ENCODE measurements around the gene USP21. TPM values are rescaled to one million over a fixed set of nuclear protein-coding genes. Genes with fewer than 3 reads are reported as not detected.

Gene USP21
- total and polyA plus RNA-seq, 2 of the 8 experiments (the other 6 are each of a cell fraction or from before 2014, with no cell fraction given): 23.9 to 36.3 TPM

GRCh38 chr1:161111527-161111926 lies 47.8 kb upstream of the USP21 start:
- H2BK12ac ChIP-seq (ENCODE audit: low read depth, low read length): no peak overlapping the region
- no peak for DNase-seq (ENCODE audit: low read depth in 1 of 2, low spot score in 2 of 2)
- H4K91ac ChIP-seq (replicated peaks; ENCODE audit: insufficient read length, low read length): no peak overlapping the region
- no peaks in the 10 kb centered on the region for H3K9me3 ChIP-seq (ENCODE audit: insufficient read depth in 2 of 2, low read depth in 1 of 2, low read length in 1 of 2)
- FAIRE-seq: no peak
- no peak overlapping the region for H3K9ac ChIP-seq (replicated peaks in 1 of 4; ENCODE audit: extremely low read depth in 1 of 4, low read depth in 3 of 4, low read length in 3 of 4)
- H3K18ac ChIP-seq (ENCODE audit: extremely low read depth, low read length): no peak overlapping the region
- H3K27ac ChIP-seq (ENCODE audit: low read depth, low read length): no peak overlapping the region
- H2BK20ac ChIP-seq (ENCODE audit: low read length): no peak overlapping the region
- TF ChIP-seq KDM4A (IDR thresholded peaks at IDR 0.05; ENCODE audit: low read depth, low read length, severe bottlenecking): no peak
- H3K4me3 ChIP-seq (ENCODE audit: extremely low read depth in 1 of 4, insufficient read depth in 2 of 4, low read depth in 3 of 4, low read length in 4 of 4): no peak overlapping the region
- 98% methylated on average over 2 of the region's 2 CpGs; no CpG with 5 or more reads in 1 of the 2 experiments for WGBS, 2 experiments (ENCODE audit: extremely low coverage in 1 of 2, insufficient coverage in 1 of 2, insufficient read length in 1 of 2, insufficient replicate concordance in 2 of 2, low coverage in 1 of 2, low lambda C conversion rate in 2 of 2, missing lambda C conversion rate in 1 of 2)
- CTCF ChIA-PET (ENCODE audit: partially characterized antibody): interaction anchor here (1.0 to 1.2 kb wide), 4 partner anchors 14 to 114 kb away, joined by 3 to 6 read pairs (median 4); partner anchors contain the start of gene KLHDC9
- H2AFZ ChIP-seq (ENCODE audit: low read length): no peak overlapping the region
- peaks cover 10% of the 10 kb centered on the region for H3K79me1 ChIP-seq (ENCODE audit: low read depth, low read length)
- no peaks in the 10 kb centered on the region for H3K23me2 ChIP-seq (ENCODE audit: low read depth, low read length)
- H3K79me2 ChIP-seq (ENCODE audit: control insufficient read depth in 1 of 2, insufficient read depth in 2 of 2, low read length in 2 of 2): peaks cover 4 to 61% of the 10 kb centered on the region in 2 experiments; a peak in 3 of 4 replicates
- H2AK5ac ChIP-seq (ENCODE audit: low read depth, low read length): no peak overlapping the region
- H4K5ac ChIP-seq (ENCODE audit: insufficient read length, low read depth, low read length): no peak overlapping the region
- H4K20me1 ChIP-seq (replicated peaks in 1 of 2; ENCODE audit: control insufficient read depth in 1 of 2, insufficient read depth in 2 of 2, low read length in 2 of 2): peaks cover 0 to 1% of the 10 kb centered on the region in 2 experiments
- H3K4me2 ChIP-seq (ENCODE audit: insufficient read depth in 1 of 2, low read depth in 2 of 2, low read length in 2 of 2): no peak overlapping the region
- no peak overlapping the region for H2BK5ac ChIP-seq (ENCODE audit: low read depth, low read length)
- no peak overlapping the region for H3K23ac ChIP-seq (ENCODE audit: insufficient read length)
- peaks cover 0 to 3% (median 0%) of the 10 kb centered on the region in 4 experiments; a peak in 1 of 8 replicates for H3K36me3 ChIP-seq (ENCODE audit: control insufficient read depth in 2 of 4, insufficient read depth in 4 of 4, low read length in 3 of 4)
- POLR2A ChIA-PET (ENCODE audit: partially characterized antibody): no interaction called here
- H3K56ac ChIP-seq (replicated peaks; ENCODE audit: insufficient read length, low read depth, low read length): no peak overlapping the region
- no peak overlapping the region for H4K8ac ChIP-seq (ENCODE audit: extremely low read depth, insufficient read depth, low read length)
- no peaks in the 10 kb centered on the region for H3K4me1 ChIP-seq (replicated peaks in 1 of 4; ENCODE audit: control insufficient read depth in 3 of 4, insufficient read depth in 4 of 4, low read length in 3 of 4)
- no peaks in the 10 kb centered on the region for H3K27me3 ChIP-seq (replicated peaks in 1 of 4; ENCODE audit: control insufficient read depth in 3 of 4, extremely low read depth in 1 of 4, insufficient read depth in 3 of 4, low read length in 3 of 4)
- no peak overlapping the region for H3K14ac ChIP-seq (ENCODE audit: insufficient read length)
- no peak overlapping the region for H2BK15ac ChIP-seq (ENCODE audit: low read length)
- no peak overlapping the region for H2BK120ac ChIP-seq (replicated peaks; ENCODE audit: low read depth, low read length)
- no peak overlapping the region for H3K4ac ChIP-seq (replicated peaks; ENCODE audit: insufficient read length, low read depth, low read length)
